HUES48 (cell line): ENCODE data around the gene ABCA5.

Experiments used
- H3K27ac ChIP-seq: one replicate; pipeline ENCODE4 v1.7.0; 2013; ENCODE audit warnings: low read depth, low read length, inconsistent platforms
- H3K27me3 ChIP-seq: 2 replicates; pipeline ENCODE4 v1.6.1; 2013; ENCODE audit warnings: mild to moderate bottlenecking, low read length; ENCODE audit not compliant: control insufficient read depth, insufficient read depth
- H3K36me3 ChIP-seq: 2 replicates; pipeline ENCODE4 v1.6.1; 2013; ENCODE audit warnings: low read length; ENCODE audit not compliant: control insufficient read depth, insufficient read depth
- H3K4me1 ChIP-seq: 2 replicates; pipeline ENCODE4 v1.6.1; 2013; ENCODE audit warnings: mild to moderate bottlenecking, low read length; ENCODE audit not compliant: control insufficient read depth, insufficient read depth
- H3K4me3 ChIP-seq: 2 replicates; pipeline ENCODE4 v1.5.1; 2013; ENCODE audit warnings: mild to moderate bottlenecking, low read depth, low read length
- H3K9ac ChIP-seq: 2 replicates; pipeline ENCODE4 v1.6.1; 2013; ENCODE audit warnings: mild to moderate bottlenecking, low read depth, low read length, moderate library complexity
- H3K9me3 ChIP-seq: 2 replicates; pipeline ENCODE4 v1.6.1; 2013; ENCODE audit warnings: low read length; ENCODE audit not compliant: control insufficient read depth, insufficient read depth

ABCA5 gene, protein sequence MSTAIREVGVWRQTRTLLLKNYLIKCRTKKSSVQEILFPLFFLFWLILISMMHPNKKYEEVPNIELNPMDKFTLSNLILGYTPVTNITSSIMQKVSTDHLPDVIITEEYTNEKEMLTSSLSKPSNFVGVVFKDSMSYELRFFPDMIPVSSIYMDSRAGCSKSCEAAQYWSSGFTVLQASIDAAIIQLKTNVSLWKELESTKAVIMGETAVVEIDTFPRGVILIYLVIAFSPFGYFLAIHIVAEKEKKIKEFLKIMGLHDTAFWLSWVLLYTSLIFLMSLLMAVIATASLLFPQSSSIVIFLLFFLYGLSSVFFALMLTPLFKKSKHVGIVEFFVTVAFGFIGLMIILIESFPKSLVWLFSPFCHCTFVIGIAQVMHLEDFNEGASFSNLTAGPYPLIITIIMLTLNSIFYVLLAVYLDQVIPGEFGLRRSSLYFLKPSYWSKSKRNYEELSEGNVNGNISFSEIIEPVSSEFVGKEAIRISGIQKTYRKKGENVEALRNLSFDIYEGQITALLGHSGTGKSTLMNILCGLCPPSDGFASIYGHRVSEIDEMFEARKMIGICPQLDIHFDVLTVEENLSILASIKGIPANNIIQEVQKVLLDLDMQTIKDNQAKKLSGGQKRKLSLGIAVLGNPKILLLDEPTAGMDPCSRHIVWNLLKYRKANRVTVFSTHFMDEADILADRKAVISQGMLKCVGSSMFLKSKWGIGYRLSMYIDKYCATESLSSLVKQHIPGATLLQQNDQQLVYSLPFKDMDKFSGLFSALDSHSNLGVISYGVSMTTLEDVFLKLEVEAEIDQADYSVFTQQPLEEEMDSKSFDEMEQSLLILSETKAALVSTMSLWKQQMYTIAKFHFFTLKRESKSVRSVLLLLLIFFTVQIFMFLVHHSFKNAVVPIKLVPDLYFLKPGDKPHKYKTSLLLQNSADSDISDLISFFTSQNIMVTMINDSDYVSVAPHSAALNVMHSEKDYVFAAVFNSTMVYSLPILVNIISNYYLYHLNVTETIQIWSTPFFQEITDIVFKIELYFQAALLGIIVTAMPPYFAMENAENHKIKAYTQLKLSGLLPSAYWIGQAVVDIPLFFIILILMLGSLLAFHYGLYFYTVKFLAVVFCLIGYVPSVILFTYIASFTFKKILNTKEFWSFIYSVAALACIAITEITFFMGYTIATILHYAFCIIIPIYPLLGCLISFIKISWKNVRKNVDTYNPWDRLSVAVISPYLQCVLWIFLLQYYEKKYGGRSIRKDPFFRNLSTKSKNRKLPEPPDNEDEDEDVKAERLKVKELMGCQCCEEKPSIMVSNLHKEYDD (N-terminal part only)

DNA sequence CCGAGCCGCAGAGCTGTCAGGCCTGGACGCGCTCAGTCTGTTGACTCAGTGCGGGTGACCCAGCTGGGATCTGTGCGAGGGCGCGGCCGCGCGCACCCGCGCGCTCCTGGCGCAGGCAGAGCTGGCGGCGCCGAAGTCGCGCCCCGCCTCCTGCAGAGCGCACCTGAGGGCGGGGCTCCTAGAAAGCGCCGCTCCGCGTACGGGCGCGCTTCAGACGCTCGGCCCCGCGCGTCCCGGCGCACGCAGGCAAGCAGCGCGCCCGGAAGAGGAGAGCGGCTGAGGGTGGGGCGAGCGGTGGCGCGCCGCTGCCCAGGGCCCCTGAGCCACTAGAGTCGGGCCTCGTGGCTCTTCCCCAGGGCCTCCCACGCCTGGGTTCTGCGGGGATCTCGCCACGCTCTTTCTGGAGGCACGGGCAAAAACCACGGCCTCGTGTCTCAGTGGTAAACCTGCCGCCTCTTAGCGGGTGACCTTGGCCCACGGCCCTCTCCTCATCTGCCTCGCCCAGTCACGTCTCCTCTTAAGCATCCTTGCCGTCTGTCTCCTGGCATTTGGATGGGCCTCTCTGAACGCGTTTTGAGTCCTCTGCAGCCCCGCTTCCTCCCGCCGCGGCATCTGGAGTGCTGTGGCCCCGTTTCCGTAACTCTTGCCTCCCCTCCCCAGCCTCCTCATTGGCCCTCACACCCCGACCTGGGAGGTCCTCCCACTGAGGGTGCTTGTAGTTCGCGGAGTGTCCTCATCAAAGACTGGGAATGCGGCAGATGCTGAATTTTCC, at the start of gene ABCA5:
Gene ABCA5, minus strand, starts transcription at position 74 of the 772 bp plus-strand sequence. CDS start 12,718 bp downstream, outside the sequence.
- Histone ChIP-seq H3K27me3 (peaks cover 18% of the 10 kb centered on the region), H3K4me1 (peaks cover 22% of the 10 kb centered on the region), H3K27ac (no peak within 1 kb of the TSS), H3K9ac (peak within 1 kb of the TSS; percentile 57), H3K9me3 (no peaks in the 10 kb centered on the region), H3K36me3 (no peaks in the 10 kb centered on the region), H3K4me3 (peak within 1 kb of the TSS; percentile 94)

DNA sequence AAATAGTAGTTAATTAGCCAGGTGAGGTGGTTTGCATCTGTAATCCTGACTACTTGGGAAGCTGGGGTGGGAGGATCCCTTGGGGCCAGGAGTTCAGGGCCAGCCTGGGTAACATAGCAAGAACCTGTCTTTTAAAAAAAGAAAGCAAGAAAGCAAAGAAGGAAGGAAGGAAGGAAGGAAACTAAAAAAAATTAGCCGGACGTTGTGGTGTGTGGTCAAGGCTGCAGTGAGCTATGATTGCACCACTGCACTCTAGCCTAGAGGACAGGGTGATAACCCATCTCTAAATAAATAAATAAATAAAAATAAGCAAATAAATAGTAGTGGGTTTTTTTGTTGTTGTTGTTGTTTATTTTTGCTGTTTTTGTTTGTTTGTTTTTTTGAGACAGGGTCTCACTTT, 48.3 kb upstream of the ABCA5 start:
- H3K9ac ChIP-seq, result no peak overlapping the region
- H3K4me3 ChIP-seq, result no peak overlapping the region
- H3K36me3 ChIP-seq, result no peaks in the 10 kb centered on the region
- H3K9me3 ChIP-seq, result no peaks in the 10 kb centered on the region
- no peak overlapping the region for H3K27ac ChIP-seq
- H3K27me3 ChIP-seq, result no peaks in the 10 kb centered on the region
- H3K4me1 ChIP-seq, result peaks cover 10% of the 10 kb centered on the region; the same call in 1 of the 2 replicates

DNA sequence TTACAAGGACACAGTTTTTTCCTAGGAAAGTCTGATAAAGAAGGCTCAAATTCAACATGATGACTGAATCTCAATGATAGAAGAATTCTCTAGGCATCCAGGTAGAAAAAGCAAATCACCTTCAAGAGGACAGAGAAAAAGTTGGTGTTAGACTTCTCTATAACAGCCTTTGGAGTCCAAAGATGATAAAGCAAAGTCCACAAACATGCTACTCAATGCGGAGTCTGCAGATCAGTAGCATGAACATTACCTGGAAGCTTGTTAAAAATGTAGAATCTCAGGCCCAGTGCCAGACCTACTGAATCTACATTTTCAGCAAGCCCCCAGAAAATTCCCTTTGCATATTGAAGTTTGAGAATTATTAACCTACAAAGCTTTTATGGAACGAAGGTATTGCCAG, 46.1 kb upstream of the ABCA5 start:
- Histone ChIP-seq H3K4me3 (no peak overlapping the region), H3K4me1 (peaks cover 10% of the 10 kb centered on the region; the same call in 1 of the 2 replicates), H3K9ac (no peak overlapping the region), H3K27ac (no peak overlapping the region), H3K9me3 (no peaks in the 10 kb centered on the region), H3K36me3 (no peaks in the 10 kb centered on the region), H3K27me3 (no peaks in the 10 kb centered on the region)

DNA sequence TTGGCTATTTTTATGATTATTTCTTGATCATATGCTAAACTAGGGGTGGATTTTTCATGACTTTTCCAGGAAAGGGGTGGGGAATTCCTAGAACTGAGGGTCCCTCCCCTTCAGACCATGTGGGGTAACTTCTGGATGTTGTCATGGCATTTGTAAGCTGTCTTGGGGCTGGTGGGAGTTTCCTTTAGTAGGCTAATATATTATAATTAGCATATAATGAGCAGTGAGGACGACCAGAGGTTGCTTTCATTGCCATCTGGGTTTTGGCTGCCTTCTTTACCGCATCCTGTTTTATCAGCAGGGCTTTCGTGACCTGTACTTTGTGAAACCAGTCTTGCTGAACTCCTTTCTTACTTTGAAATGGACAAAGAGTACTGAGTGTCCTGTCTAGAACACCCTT, 40.4 kb upstream of the ABCA5 start:
- H3K27ac ChIP-seq, result no peak overlapping the region
- H3K4me3 ChIP-seq, result no peak overlapping the region

DNA sequence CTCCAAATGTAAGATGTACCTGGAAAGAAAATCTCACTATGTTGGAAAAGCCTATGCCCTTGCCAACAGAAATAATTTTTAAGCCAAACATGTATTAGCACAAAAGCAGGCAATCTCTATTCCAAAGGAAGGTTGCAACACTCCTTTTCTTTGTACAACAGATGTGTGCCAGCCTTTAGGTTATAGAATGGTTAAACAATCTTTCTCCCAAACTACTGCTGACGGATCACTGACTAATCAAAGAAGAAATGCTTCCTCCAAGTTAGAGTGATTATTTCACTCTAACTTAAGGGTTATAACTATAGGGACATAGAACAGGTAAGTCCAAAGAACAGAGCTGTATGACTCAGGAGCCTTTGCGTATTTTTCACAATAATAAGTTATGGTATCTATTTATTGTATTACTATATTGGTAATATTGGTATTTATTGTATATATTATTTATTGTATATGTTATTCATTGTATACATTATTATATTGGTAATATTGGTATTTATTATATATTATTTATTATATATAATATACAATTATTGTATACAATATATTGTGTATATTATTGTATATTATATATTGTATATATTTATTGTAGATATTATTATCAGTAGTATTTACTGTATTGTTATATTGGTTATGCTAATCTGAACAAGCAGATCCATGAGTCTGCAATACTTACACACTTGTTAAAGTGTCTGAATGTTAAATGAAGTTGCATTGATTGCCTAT, 36.7 kb upstream of the ABCA5 start:
- Histone ChIP-seq H3K9ac (no peak overlapping the region), H3K27me3 (no peaks in the 10 kb centered on the region), H3K36me3 (no peaks in the 10 kb centered on the region), H3K27ac (no peak overlapping the region), H3K4me1 (no peaks in the 10 kb centered on the region), H3K4me3 (no peak overlapping the region), H3K9me3 (no peaks in the 10 kb centered on the region)

More for the DNA sequence above, 40.4 kb upstream of the ABCA5 start:
- Histone ChIP-seq H3K4me1 (peaks cover 10% of the 10 kb centered on the region; the same call in 1 of the 2 replicates), H3K36me3 (no peaks in the 10 kb centered on the region), H3K27me3 (no peaks in the 10 kb centered on the region), H3K9ac (no peak overlapping the region), H3K9me3 (no peaks in the 10 kb centered on the region)

DNA sequence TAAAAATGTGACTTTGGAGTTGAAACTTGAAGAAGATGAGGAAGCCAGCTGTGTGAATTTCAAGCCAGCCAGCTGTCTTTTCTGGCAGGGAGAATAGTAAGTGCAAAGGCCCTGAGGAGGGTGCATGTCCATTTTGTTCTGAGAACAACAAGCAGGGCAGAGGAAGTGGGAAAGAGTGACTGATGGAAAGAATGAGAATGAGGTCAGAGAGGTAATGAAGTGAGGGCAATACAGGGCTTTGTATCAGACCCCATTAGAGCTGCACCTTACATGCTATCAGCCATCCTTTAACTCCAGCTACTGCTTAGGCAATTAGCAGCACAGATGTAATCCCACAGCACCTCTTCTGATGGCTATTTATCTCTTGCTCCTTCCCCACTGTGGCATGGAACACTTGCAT, 34.2 kb upstream of the ABCA5 start:
- Histone ChIP-seq H3K4me3 (no peak overlapping the region), H3K27ac (no peak overlapping the region)

DNA sequence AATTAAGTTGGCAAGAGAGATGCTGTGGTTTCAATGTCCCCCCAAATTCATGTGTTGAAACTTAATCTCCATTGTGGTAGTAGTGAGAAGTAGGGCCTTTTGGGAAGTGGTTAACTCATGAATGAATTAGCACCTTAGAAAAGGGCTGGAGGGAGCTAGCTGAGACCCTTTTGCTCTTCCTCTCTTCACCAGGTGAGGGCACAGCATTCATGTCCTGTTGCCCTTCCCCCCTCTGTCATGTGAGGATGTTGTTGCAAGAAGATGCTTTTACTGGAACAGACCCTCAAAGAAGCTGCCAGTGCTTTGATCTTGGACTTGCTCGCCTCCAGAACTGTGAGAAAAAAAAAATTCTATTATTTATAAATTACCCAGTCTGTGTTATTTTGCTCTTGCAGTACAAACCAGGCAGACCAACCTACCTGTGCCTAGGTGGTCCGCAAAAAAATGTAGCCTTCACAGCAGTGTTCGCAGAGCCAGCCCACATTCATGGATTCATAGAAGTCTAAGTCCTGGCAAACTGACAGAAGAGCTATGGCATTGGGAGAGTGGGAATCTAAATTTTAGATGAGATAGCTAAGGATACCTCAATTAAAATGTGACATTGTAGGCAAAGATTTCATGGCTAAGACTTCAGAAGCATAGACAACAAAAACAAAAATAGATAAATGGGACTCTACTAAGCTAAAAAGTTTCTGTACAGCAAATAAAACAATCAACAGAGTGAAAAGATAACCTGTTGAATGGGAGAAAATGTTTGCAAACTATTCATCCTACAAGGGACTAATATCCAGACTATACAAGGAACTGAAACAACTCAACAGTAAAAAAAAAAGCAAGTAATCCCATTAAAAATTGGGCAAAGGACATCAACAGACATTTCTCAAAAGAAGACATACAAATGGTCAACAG, 32.0 kb upstream of the ABCA5 start:
- Histone ChIP-seq H3K27me3 (no peaks in the 10 kb centered on the region), H3K4me1 (no peaks in the 10 kb centered on the region), H3K36me3 (no peaks in the 10 kb centered on the region), H3K9me3 (no peaks in the 10 kb centered on the region), H3K4me3 (no peak overlapping the region), H3K9ac (no peak overlapping the region), H3K27ac (no peak overlapping the region)

More for the DNA sequence above, 34.2 kb upstream of the ABCA5 start:
- no peaks in the 10 kb centered on the region for H3K27me3 ChIP-seq
- no peaks in the 10 kb centered on the region for H3K4me1 ChIP-seq
- H3K36me3 ChIP-seq, result no peaks in the 10 kb centered on the region
- no peaks in the 10 kb centered on the region for H3K9me3 ChIP-seq
- no peak overlapping the region for H3K9ac ChIP-seq

DNA sequence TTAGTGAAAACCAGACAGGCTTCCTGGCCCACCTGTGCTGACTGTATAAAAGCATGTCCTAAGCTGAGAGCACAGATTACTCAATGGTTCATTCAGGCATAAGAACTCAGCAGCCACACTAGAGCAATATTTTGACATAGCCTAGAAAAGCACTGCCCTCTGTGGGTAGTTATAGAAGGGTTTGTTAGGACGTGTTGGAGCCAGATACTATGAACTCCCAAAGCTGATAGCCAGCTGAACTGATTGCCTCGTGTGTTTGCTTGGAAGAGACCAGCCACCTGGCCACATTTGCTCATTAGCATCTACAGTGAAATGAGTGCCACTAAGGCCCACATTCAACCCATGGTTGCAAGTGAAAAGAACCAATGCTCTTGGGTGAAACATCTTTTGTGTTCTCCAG, 30.8 kb upstream of the ABCA5 start:
- no peaks in the 10 kb centered on the region for H3K9me3 ChIP-seq
- no peaks in the 10 kb centered on the region for H3K27me3 ChIP-seq
- no peak overlapping the region for H3K4me3 ChIP-seq

DNA sequence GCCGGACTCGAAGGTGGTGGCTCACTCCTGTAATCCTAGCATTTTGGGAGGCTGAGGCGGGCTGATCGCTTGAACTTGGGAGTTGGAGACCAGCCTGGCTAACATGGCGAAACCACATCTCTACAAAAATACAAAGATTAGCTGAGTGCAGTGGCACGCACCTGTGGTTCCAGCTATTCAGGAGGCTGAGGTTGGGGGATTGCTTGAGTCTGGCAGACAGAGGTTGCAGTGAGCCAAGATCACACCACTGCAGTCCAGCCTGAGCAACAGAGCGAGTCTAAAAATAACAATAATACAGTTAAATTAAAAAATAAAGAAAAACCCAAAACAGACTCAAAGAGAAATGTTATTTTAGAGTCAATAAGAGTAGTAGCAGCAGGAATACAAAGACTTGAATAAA, 29.7 kb upstream of the ABCA5 start:
- no peaks in the 10 kb centered on the region for H3K27me3 ChIP-seq
- no peaks in the 10 kb centered on the region for H3K4me1 ChIP-seq
- no peak overlapping the region for H3K4me3 ChIP-seq
- no peak overlapping the region for H3K27ac ChIP-seq
- H3K9me3 ChIP-seq, result no peaks in the 10 kb centered on the region
- no peak overlapping the region for H3K9ac ChIP-seq
- H3K36me3 ChIP-seq, result no peaks in the 10 kb centered on the region

More for the DNA sequence above, 30.8 kb upstream of the ABCA5 start:
- H3K36me3 ChIP-seq, result no peaks in the 10 kb centered on the region
- no peak overlapping the region for H3K9ac ChIP-seq
- H3K27ac ChIP-seq, result no peak overlapping the region
- no peaks in the 10 kb centered on the region for H3K4me1 ChIP-seq
